K562 (cell line): ENCODE data around the gene RPTOR. TPM values are rescaled to one million over a fixed set of nuclear protein-coding genes. Genes with fewer than 3 reads are reported as not detected.

Experiments used
- ATAC-seq: fragments of 200-7000 bp; cut with Tn5 transposase; 3 replicates; pipeline ENCODE4 v1.9.1; 2020; ENCODE audit warnings: moderate library complexity
- BruUV-seq: library from RNA; stranded (reverse); fragments of 400-500 nt; replicated peaks from 2 replicates; lab custom pipeline; 2021; lab: Mats Ljungman, UMichigan
- CTCF ChIA-PET: fragments of 300-600 bp; formaldehyde crosslinking; extraction: SDS; loops from one replicate; lab custom pipeline; 2021; ENCODE audit warnings: low intra/inter-chr PET ratio; lab: Yijun Ruan, JAX
- POLR2A ChIA-PET: fragments of 300-600, 350-650 bp; sonication (Branson Sonifier 250); formaldehyde crosslinking; extraction: SDS; loops from one replicate; lab custom pipeline; 2021; ENCODE audit warnings: antibody characterized with exemption, inconsistent platforms; lab: Yijun Ruan, JAX
- DNase-seq, 4 experiments: peaks; one replicate each; pipeline versions ENCODE4 v3.0.0 to v3.0.0-alpha.2; 2011 to 2018; ENCODE audit warnings: low spot score in 3 of 4, mixed read lengths in 3 of 4; ENCODE audit errors: extremely low read depth in 1 of 4
- FAIRE-seq: peaks from 2 replicates; lab custom pipeline; 2011; peaks lifted over from hg19 to GRCh38; lab: Jason Lieb, UNC
- H2AFZ ChIP-seq: 2 replicates; pipeline ENCODE4 v1.6.0; 2011; ENCODE audit warnings: low read depth, low read length, control low read depth, inconsistent platforms
- H3K27ac ChIP-seq: fragments of 200-600 bp; 3 replicates; pipeline ENCODE4 v1.8.0; 2011; ENCODE audit warnings: low read depth, mild to moderate bottlenecking, control low read depth, inconsistent platforms, low read length, moderate library complexity, mixed read lengths; ENCODE audit errors: extremely low read depth
- H3K27me3 ChIP-seq, 2 experiments: fragments of 300-600 bp in 1 of 2; 2 replicates in 1 of 2; 3 replicates in 1 of 2; pipeline versions ENCODE4 v1.6.0 to v1.8.0; 2011; ENCODE audit warnings: inconsistent platforms in 2 of 2, low read length in 2 of 2, mild to moderate bottlenecking in 1 of 2, mixed read lengths in 1 of 2, moderate library complexity in 1 of 2; ENCODE audit not compliant: control insufficient read depth in 2 of 2, insufficient read depth in 2 of 2
- H3K36me3 ChIP-seq: fragments of 300-600 bp; 3 replicates; pipeline ENCODE4 v1.8.0; 2011; ENCODE audit warnings: mild to moderate bottlenecking, low read length, inconsistent platforms; ENCODE audit not compliant: control insufficient read depth, insufficient read depth
- H3K4me1 ChIP-seq, 2 experiments: fragments of 200-600 bp in 1 of 2; replicated peaks in 1 of 2; 2 replicates in 1 of 2; 3 replicates in 1 of 2; pipeline versions ENCODE4 v1.5.1 to v1.8.0; 2011; ENCODE audit warnings: inconsistent platforms in 2 of 2, low read length in 2 of 2, mild to moderate bottlenecking in 1 of 2, mixed read lengths in 1 of 2, moderate library complexity in 1 of 2; ENCODE audit not compliant: control insufficient read depth in 2 of 2, insufficient read depth in 2 of 2
- H3K4me2 ChIP-seq: 2 replicates; pipeline ENCODE4 v1.6.1; 2011; ENCODE audit warnings: low read length, control low read depth, inconsistent platforms, mixed read lengths; ENCODE audit not compliant: insufficient read depth
- H3K4me3 ChIP-seq: fragments of 200-600 bp; sonication (generic), shearing (Covaris generic); 2 replicates; pipeline ENCODE4 v1.5.1; 2016; ENCODE audit warnings: control low read depth, inconsistent platforms
- H3K79me2 ChIP-seq: fragments of 200-600 bp; 3 replicates; pipeline ENCODE4 v1.8.0; 2011; ENCODE audit warnings: low read length, inconsistent platforms; ENCODE audit not compliant: control insufficient read depth, insufficient read depth
- H3K9ac ChIP-seq, 2 experiments: 2 replicates each; pipeline versions ENCODE4 v1.6.0 to v1.6.1; 2011; ENCODE audit warnings: low read depth in 2 of 2, low read length in 2 of 2, control low read depth in 1 of 2, inconsistent platforms in 1 of 2, mild to moderate bottlenecking in 1 of 2, mixed read lengths in 1 of 2; ENCODE audit not compliant: insufficient read depth in 1 of 2
- H3K9me1 ChIP-seq: one replicate; pipeline ENCODE4 v1.6.0; 2011; ENCODE audit warnings: inconsistent platforms, mild to moderate bottlenecking, low read length, moderate library complexity; ENCODE audit not compliant: control insufficient read depth, insufficient read depth
- H3K9me3 ChIP-seq: replicated peaks from 2 replicates; pipeline ENCODE4 v1.5.1; 2011; ENCODE audit warnings: low read depth, low read length, inconsistent platforms; ENCODE audit not compliant: control insufficient read depth, insufficient read depth
- H4K20me1 ChIP-seq: replicated peaks from 2 replicates; pipeline ENCODE4 v1.6.1; 2011; ENCODE audit warnings: low read length, inconsistent platforms, mixed read lengths; ENCODE audit not compliant: control insufficient read depth, insufficient read depth
- C11orf30 ChIP-seq: fragments of 450-650 bp; IDR thresholded peaks from 2 replicates; pipeline ENCODE4 v1.6.1; 2016; ENCODE audit warnings: low read depth, mild to moderate bottlenecking
- CAMTA2 ChIP-seq: fragments of 250-450 bp; sonication (Bioruptor Pico); conservative IDR thresholded peaks from 2 replicates; pipeline ENCODE4 v1.5.1; 2022
- COPS2 ChIP-seq: fragments of 450-650 bp; conservative IDR thresholded peaks from 2 replicates; pipeline ENCODE4 v1.6.1; 2016; ENCODE audit warnings: mild to moderate bottlenecking, moderate library complexity
- GTF2A2 ChIP-seq: IDR thresholded peaks from 2 replicates; pipeline ENCODE4 v1.6.1; 2016; ENCODE audit warnings: mild to moderate bottlenecking, missing genetic modification characterization, missing compliant biosample characterization
- L3MBTL2 ChIP-seq: fragments of 450-650 bp; IDR thresholded peaks from 2 replicates; pipeline ENCODE4 v1.6.1; 2016; ENCODE audit warnings: mild to moderate bottlenecking, moderate library complexity
- MTA2 ChIP-seq: fragments of 450-650 bp; IDR thresholded peaks from 2 replicates; pipeline ENCODE4 v1.6.1; 2016; ENCODE audit warnings: low read depth
- POLR3G ChIP-seq: IDR thresholded peaks from 2 replicates; pipeline ENCODE4 v1.6.1; 2011; ENCODE audit not compliant: insufficient read length, insufficient replicate concordance; ENCODE audit errors: extremely low read depth
- ZNF316 ChIP-seq: fragments of 450-650 bp; IDR thresholded peaks from 2 replicates; pipeline ENCODE4 v1.6.1; 2016
- ZNF830 ChIP-seq: fragments of 250-450 bp; sonication (Bioruptor Pico); IDR thresholded peaks from 2 replicates; pipeline ENCODE4 v1.5.0; 2021; ENCODE audit warnings: mild to moderate bottlenecking
- ZSCAN29 ChIP-seq: fragments of 450-650 bp; IDR thresholded peaks from 2 replicates; pipeline ENCODE4 v1.6.1; 2017
- WGBS: fragments of 100-300 bp; shearing (Covaris generic); methylation state at CpG from one replicate; pipeline ENCODE4 v1.1.6; 2016; ENCODE audit warnings: low coverage, mixed read lengths; ENCODE audit not compliant: insufficient coverage; ENCODE audit errors: missing lambda C conversion rate; 5-methylcytosine and 5-hydroxymethylcytosine counted together
- in situ Hi-C: fragments of 300-500 bp; cut with MboI; formaldehyde crosslinking; loops from 4 replicates; pipeline ENCODE4 v1.15.0; 2018; ENCODE audit warnings: inconsistent platforms, mixed read lengths
- intact Hi-C: fragments of 100-400 bp; cut with micrococcal nuclease; formaldehyde crosslinking; loops from 2 replicates; pipeline ENCODE4 v1.14.2; 2022
- polyA plus RNA-seq, 8 experiments: library from polyadenylated mRNA; depleted of rRNA in 4 of 8; stranded (reverse) in 5 of 8; unstranded in 3 of 8; fragments of >200 nt; fragmentation: Nextera tagmentation in 2 of 8; fragmentation: Illumina TruSeq in 1 of 8; extraction: Ambion mirVana in 2 of 8; extraction: Trizol in 1 of 8; gene quantifications; 2 replicates each; pipeline versions ENCODE4 v1.2.1 to v1.2.3, GENCODE V29; 2011 to 2014; ENCODE audit warnings: inconsistent platforms in 1 of 8, missing spikeins in 1 of 8
- total RNA-seq, 7 experiments: library from RNA; depleted of rRNA in 6 of 7; stranded (reverse); fragments of >200 nt in 6 of 7; fragmentation: Illumina TruSeq in 2 of 7; extraction: Trizol in 2 of 7; gene quantifications; 2 replicates each; pipeline versions ENCODE4 v1.2.1 to v1.2.3, GENCODE V29; 2011 to 2021; ENCODE audit warnings: low replicate concordance in 1 of 7

Gene RPTOR
- total and polyA plus RNA-seq, 9 of the 15 experiments (the other 6 are each of a cell fraction or from before 2014, with no cell fraction given) = 0.24 to 54.1 (median 10.2) TPM

DNA sequence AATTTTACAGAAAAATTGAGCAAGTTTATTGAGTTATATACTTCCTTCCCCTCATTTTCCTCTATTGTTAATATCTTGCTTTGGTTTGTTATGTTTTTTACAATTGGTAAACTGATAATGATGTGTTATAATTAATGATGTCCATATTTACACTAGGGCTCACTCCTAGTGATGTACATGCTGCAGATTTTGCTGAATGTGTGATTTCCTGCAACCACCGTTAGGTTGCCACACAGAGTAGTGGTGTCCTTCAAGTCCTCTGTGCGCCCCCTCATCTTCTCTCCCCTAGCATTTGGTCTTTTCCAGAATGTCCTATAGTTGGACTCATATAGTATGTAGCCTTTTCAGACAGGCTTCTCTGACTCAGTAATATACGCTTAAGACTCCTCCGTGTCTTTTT is 167.5 kb downstream of the RPTOR start:
- ATAC-seq = no peak
- POLR2A ChIA-PET = no interaction called here
- no TSS peak for BruUV-seq

DNA sequence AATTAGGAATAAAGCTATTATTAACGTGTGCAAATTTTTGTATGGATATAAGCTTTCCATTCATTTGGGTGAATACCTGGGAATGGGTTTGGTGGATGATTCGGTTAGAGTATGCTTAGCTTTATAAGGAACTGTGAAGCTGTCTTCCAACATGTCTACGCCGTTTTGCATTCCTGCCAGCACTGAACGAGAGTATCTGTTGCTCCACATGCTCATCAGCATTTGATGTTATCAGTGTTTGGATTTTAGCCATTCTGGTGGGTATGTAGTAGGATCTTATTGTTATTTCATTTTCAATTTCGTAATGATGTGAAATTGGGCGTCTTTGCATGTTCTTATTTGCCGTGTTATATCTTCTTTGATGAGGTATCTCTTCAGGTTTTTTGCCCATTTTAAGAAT is 168.0 kb downstream of the RPTOR start:
- FAIRE-seq = no peak
- TF ChIP-seq POLR3G (no peak), COPS2 (no peak), L3MBTL2 (no peak), ZSCAN29 (no peak), ZNF830 (CRISPR knock-in tag) (no peak), GTF2A2 (no peak), MTA2 (no peak)
- TF ChIP-seq, all 486 proteins: peak for 0
- Histone ChIP-seq H3K4me3 (no peak overlapping the region), H3K4me1 (peaks cover 0 to 5% of the 10 kb centered on the region in 2 experiments; a peak in 2 of 5 replicates), H3K27ac (no peak overlapping the region), H3K9me1 (no peaks in the 10 kb centered on the region), H3K36me3 (peaks cover 21% of the 10 kb centered on the region; the same call in 2 of the 3 replicates), H4K20me1 (peaks cover 5% of the 10 kb centered on the region; the same call in 1 of the 2 replicates), H2AFZ (no peak overlapping the region), H3K79me2 (peaks cover 20% of the 10 kb centered on the region), H3K4me2 (no peak overlapping the region), H3K9ac (no peak overlapping the region), H3K27me3 (no peaks in the 10 kb centered on the region), H3K9me3 (no peaks in the 10 kb centered on the region)
- ChIA-PET POLR2A (no interaction called here), CTCF (no interaction called here)
- WGBS = 69% methylated on average over 8 of the region's 8 CpGs
- intact Hi-C loops = no loop called here
- ATAC-seq (no peak), DNase-seq (no peak)
- no TSS peak for BruUV-seq
- in situ Hi-C loops = no loop called here

More for the DNA sequence above, 167.5 kb downstream of the RPTOR start:
- H3K9ac ChIP-seq = no peak overlapping the region
- in situ Hi-C loops (no loop called here), intact Hi-C loops (no loop called here)
- peaks cover 22% of the 10 kb centered on the region; the same call in 2 of the 3 replicates for H3K36me3 ChIP-seq
- WGBS = 90% methylated on average over 4 of the region's 4 CpGs
- 0 out of 2 replicates have a peak, but pooled peaks cover 2% of the 10 kb centered on the region for H4K20me1 ChIP-seq
- H3K9me1 ChIP-seq = no peaks in the 10 kb centered on the region
- H3K9me3 ChIP-seq = no peaks in the 10 kb centered on the region
- FAIRE-seq (no peak), DNase-seq (no peak)
- H3K79me2 ChIP-seq = peaks cover 15% of the 10 kb centered on the region
- peak; percentile 46; the same call in 1 of the 2 replicates for TF ChIP-seq C11orf30
- peak; percentile 67 for TF ChIP-seq ZNF316
- TF ChIP-seq CAMTA2 (CRISPR knock-in tag) = no peak
- peaks cover 0 to 5% of the 10 kb centered on the region in 2 experiments; a peak in 2 of 5 replicates for H3K4me1 ChIP-seq
- no peak overlapping the region for H3K4me3 ChIP-seq
- H3K27me3 ChIP-seq = no peaks in the 10 kb centered on the region
- no peak overlapping the region for H3K27ac ChIP-seq
- CTCF ChIA-PET = no interaction called here
- H2AFZ ChIP-seq = no peak overlapping the region
- no peak overlapping the region for H3K4me2 ChIP-seq
